Astrocyte (in vitro differentiated cells and primary cell): ENCODE data around the gene AQP12A. TPM values are rescaled to one million over a fixed set of nuclear protein-coding genes. Genes with fewer than 3 reads are reported as not detected.

Experiments
- DNase-seq: peaks from one replicate; pipeline ENCODE4 v3.0.0-alpha.2; 2010; ENCODE audit warnings: low read depth
- FAIRE-seq: peaks from 2 replicates; lab custom pipeline; 2011; peaks lifted over from hg19 to GRCh38; lab: Jason Lieb, UNC
- H2AFZ ChIP-seq: 2 replicates; pipeline ENCODE4 v1.6.0; 2012; ENCODE audit warnings: low read depth, low read length, inconsistent platforms
- H3K27ac ChIP-seq: 2 replicates; pipeline ENCODE4 v1.5.1; 2011; ENCODE audit warnings: low read depth, low read length, inconsistent platforms
- H3K27me3 ChIP-seq: 2 replicates; pipeline ENCODE4 v1.6.0; 2011; ENCODE audit warnings: low read length, inconsistent platforms; ENCODE audit not compliant: insufficient read depth
- H3K36me3 ChIP-seq: 2 replicates; pipeline ENCODE4 v1.5.1; 2011; ENCODE audit warnings: low read length, inconsistent platforms; ENCODE audit not compliant: insufficient read depth
- H3K4me1 ChIP-seq: 2 replicates; pipeline ENCODE4 v1.5.1; 2011; ENCODE audit warnings: low read length, inconsistent platforms; ENCODE audit not compliant: insufficient read depth
- H3K4me2 ChIP-seq: 2 replicates; pipeline ENCODE4 v1.6.0; 2012; ENCODE audit warnings: low read length, inconsistent platforms
- H3K4me3 ChIP-seq: 2 replicates; pipeline ENCODE4 v1.5.1; 2011; ENCODE audit warnings: low read depth, mild to moderate bottlenecking, low read length, inconsistent platforms; ENCODE audit not compliant: insufficient read depth
- H3K79me2 ChIP-seq: 2 replicates; pipeline ENCODE4 v1.6.0; 2012; ENCODE audit warnings: mild to moderate bottlenecking, low read length, inconsistent platforms; ENCODE audit not compliant: insufficient read depth
- H3K9ac ChIP-seq: 2 replicates; pipeline ENCODE4 v1.6.0; 2012; ENCODE audit warnings: mild to moderate bottlenecking, low read length, inconsistent platforms
- H3K9me3 ChIP-seq: 2 replicates; pipeline ENCODE4 v1.5.1; 2012; ENCODE audit warnings: low read depth, mild to moderate bottlenecking, low read length, inconsistent platforms; ENCODE audit not compliant: insufficient read depth
- H4K20me1 ChIP-seq: 2 replicates; pipeline ENCODE4 v1.6.0; 2012; ENCODE audit warnings: low read length, inconsistent platforms; ENCODE audit not compliant: insufficient read depth
- H3K27ac Mint-ChIP-seq: one replicate; pipeline ENCODE4 v1.8.0; 2021; ENCODE audit warnings: mild to moderate bottlenecking, mixed read lengths; ENCODE audit not compliant: unreplicated experiment
- H3K27me3 Mint-ChIP-seq: one replicate; pipeline ENCODE4 v1.8.0; 2021; ENCODE audit warnings: low read depth, mixed read lengths; ENCODE audit not compliant: unreplicated experiment
- H3K36me3 Mint-ChIP-seq: one replicate; pipeline ENCODE4 v1.8.0; 2021; ENCODE audit warnings: low read depth, mixed read lengths; ENCODE audit not compliant: unreplicated experiment
- H3K4me1 Mint-ChIP-seq: one replicate; pipeline ENCODE4 v1.8.0; 2021; ENCODE audit warnings: low read depth, mixed read lengths; ENCODE audit not compliant: unreplicated experiment
- H3K4me3 Mint-ChIP-seq: one replicate; pipeline ENCODE4 v1.8.0; 2021; ENCODE audit warnings: mild to moderate bottlenecking, moderate library complexity, mixed read lengths; ENCODE audit not compliant: unreplicated experiment
- H3K9me3 Mint-ChIP-seq: one replicate; pipeline ENCODE4 v1.8.0; 2021; ENCODE audit warnings: mild to moderate bottlenecking, mixed read lengths; ENCODE audit not compliant: unreplicated experiment
- CTCF ChIP-seq: IDR thresholded peaks from 2 replicates; pipeline ENCODE4 v1.5.1; 2011; ENCODE audit warnings: low read depth, mild to moderate bottlenecking, inconsistent platforms, low read length, moderate library complexity; ENCODE audit not compliant: insufficient read depth
- EZH2 ChIP-seq: IDR thresholded peaks from 2 replicates; pipeline ENCODE4 v1.6.1; 2012; ENCODE audit warnings: mild to moderate bottlenecking, low read length, inconsistent platforms; ENCODE audit not compliant: insufficient read depth
- total RNA-seq: library from RNA; stranded (reverse); gene quantifications from 2 replicates; pipeline ENCODE4 v1.2.1, GENCODE V29; 2021

The AQP12A gene
- total RNA-seq, 1 donor from 2014 or later: not detected

GRCh38 chr2:240747256-240747655, 55.6 kb downstream of the AQP12A start:
- H3K4me1 Mint-ChIP-seq: no peaks in the 10 kb centered on the region
- no peaks in the 10 kb centered on the region for H3K36me3 ChIP-seq
- FAIRE-seq: no peak

More at GRCh38 chr2:240747256-240747655, 55.6 kb downstream of the AQP12A start:
- no peak overlapping the region for H3K9ac ChIP-seq
- H4K20me1 ChIP-seq: no peaks in the 10 kb centered on the region
- no peak for DNase-seq
- peaks cover 2% of the 10 kb centered on the region for H3K36me3 Mint-ChIP-seq
- H3K79me2 ChIP-seq: no peaks in the 10 kb centered on the region
- no peak overlapping the region for H3K27ac ChIP-seq
- no peaks in the 10 kb centered on the region for H3K9me3 Mint-ChIP-seq
- no peak overlapping the region for H2AFZ ChIP-seq
- no peaks in the 10 kb centered on the region for H3K27me3 ChIP-seq
- TF ChIP-seq CTCF (no peak), EZH2 (no peak)
- H3K4me2 ChIP-seq: no peak overlapping the region
- no peak overlapping the region for H3K27ac Mint-ChIP-seq
- no peaks in the 10 kb centered on the region for H3K4me1 ChIP-seq
- no peak overlapping the region for H3K4me3 Mint-ChIP-seq
- peaks cover 18% of the 10 kb centered on the region for H3K27me3 Mint-ChIP-seq
- no peak overlapping the region for H3K4me3 ChIP-seq
- no peaks in the 10 kb centered on the region for H3K9me3 ChIP-seq

Other genes starting within 250 kb of the AQP12A start
- gene ANKMY1, start 133.9 kb upstream of the AQP12A start, total RNA-seq: 6.9 and 7.2 TPM in 2 replicates
- gene DUSP28, start 131.5 kb upstream of the AQP12A start, total RNA-seq: 3.2 and 4.1 TPM in 2 replicates
- 22.7 and 25.2 TPM in 2 replicates for gene RNPEPL1, start 123.4 kb upstream of the AQP12A start, total RNA-seq
- 22.7 and 24.9 TPM in 2 replicates for gene CAPN10, start 105.1 kb upstream of the AQP12A start, total RNA-seq
- gene GPR35, start 66.4 kb upstream of the AQP12A start, total RNA-seq: 0.72 and 0.82 TPM in 2 replicates
- gene AQP12B, start 9.0 kb upstream of the AQP12A start, total RNA-seq: not detected in 2 replicates
- 20.3 and 51.2 TPM in 2 replicates for gene KIF1A, start 128.4 kb downstream of the AQP12A start, total RNA-seq
- not detected in 2 replicates for gene AGXT, start 177.0 kb downstream of the AQP12A start, total RNA-seq
- 0.43 and 0.59 TPM in 2 replicates for gene MAB21L4, start 204.3 kb downstream of the AQP12A start, total RNA-seq
- not detected in 2 replicates for gene CROCC2, start 214.5 kb downstream of the AQP12A start, total RNA-seq